ENCODE data around the gene CMBL. TPM values are rescaled to one million over a fixed set of nuclear protein-coding genes. Genes with fewer than 3 reads are reported as not detected.

CMBL gene
- total and polyA plus RNA-seq, 2 of the 13 experiments (the other 11 are each of a cell fraction or from before 2014, with no cell fraction given): 11.5 to 17.0 TPM

- TF ChIP-seq CBFB (CRISPR knock-in tag; IDR thresholded peaks at IDR 0.05) (0 out of 2 replicates have a peak, but pooled peaks have one; percentile 29), CHD2 (IDR thresholded peaks at IDR 0.05; ENCODE audit: low read depth, low read length) (peak; percentile 66; the same call in 1 of the 2 replicates), HDAC1 (CRISPR knock-in tag; IDR thresholded peaks at IDR 0.05) (peak; percentile 87), REPIN1 (CRISPR knock-in tag; IDR thresholded peaks at IDR 0.05; ENCODE audit: borderline replicate concordance, low read depth) (peak; percentile 11; the same call in 1 of the 2 replicates), GATA4 (IDR thresholded peaks at IDR 0.05; ENCODE audit: borderline replicate concordance, low read depth) (peak; percentile 53; the same call in 1 of the 2 replicates), ZNF3 (CRISPR knock-in tag; IDR thresholded peaks at IDR 0.05) (0 out of 2 replicates have a peak, but pooled peaks have one; percentile 10), KDM6A (CRISPR knock-in tag; IDR thresholded peaks at IDR 0.05; ENCODE audit: low read depth) (no peak), TFDP2 (CRISPR knock-in tag; IDR thresholded peaks at IDR 0.05) (0 out of 2 replicates have a peak, but pooled peaks have one; percentile 16), ATF3 (CRISPR knock-in tag; IDR thresholded peaks at IDR 0.05) (no peak; the same call in 1 of the 2 replicates), ZNF296 (CRISPR knock-in tag; conservative IDR thresholded peaks at IDR 0.05) (0 out of 2 replicates have a peak, but pooled peaks have one; percentile 21), TMF1 (CRISPR knock-in tag; IDR thresholded peaks at IDR 0.05; ENCODE audit: low read depth) (peak; percentile 88; the same call in 1 of the 2 replicates), RXRA (CRISPR knock-in tag; IDR thresholded peaks at IDR 0.05) (peak; percentile 63; the same call in 1 of the 2 replicates), TIGD3 (CRISPR knock-in tag; IDR thresholded peaks at IDR 0.05; ENCODE audit: borderline replicate concordance) (no peak), THRA (CRISPR knock-in tag; IDR thresholded peaks at IDR 0.05; ENCODE audit: borderline replicate concordance) (0 out of 2 replicates have a peak, but pooled peaks have one; percentile 48), THAP7 (CRISPR knock-in tag; IDR thresholded peaks at IDR 0.05) (no peak), MYNN (CRISPR knock-in tag; IDR thresholded peaks at IDR 0.05; ENCODE audit: low read depth) (0 out of 2 replicates have a peak, but pooled peaks have one; percentile 47), ARHGAP35 (CRISPR knock-in tag; IDR thresholded peaks at IDR 0.05; ENCODE audit: borderline replicate concordance) (peak; percentile 58; the same call in 1 of the 2 replicates), ZNF251 (CRISPR knock-in tag; IDR thresholded peaks at IDR 0.05) (no peak), ZNF225 (CRISPR knock-in tag; IDR thresholded peaks at IDR 0.05) (no peak), MEF2D (CRISPR knock-in tag; IDR thresholded peaks at IDR 0.05) (peak; percentile 78; the same call in 1 of the 2 replicates), TFE3 (CRISPR knock-in tag; IDR thresholded peaks at IDR 0.05) (no peak), ZNF331 (CRISPR knock-in tag; IDR thresholded peaks at IDR 0.05) (peak; percentile 76), ZNF446 (CRISPR knock-in tag; IDR thresholded peaks at IDR 0.05) (peak; percentile 63; the same call in 1 of the 2 replicates)
Measured at GRCh38 chr5:10353241-10354047, 45.7 kb upstream of the CMBL start, which contains the start of gene MARCHF6 (continued).

All from HepG2 (cell line).